Measurements from ENCODE around the gene CHD2.

The CHD2 gene

DNA sequence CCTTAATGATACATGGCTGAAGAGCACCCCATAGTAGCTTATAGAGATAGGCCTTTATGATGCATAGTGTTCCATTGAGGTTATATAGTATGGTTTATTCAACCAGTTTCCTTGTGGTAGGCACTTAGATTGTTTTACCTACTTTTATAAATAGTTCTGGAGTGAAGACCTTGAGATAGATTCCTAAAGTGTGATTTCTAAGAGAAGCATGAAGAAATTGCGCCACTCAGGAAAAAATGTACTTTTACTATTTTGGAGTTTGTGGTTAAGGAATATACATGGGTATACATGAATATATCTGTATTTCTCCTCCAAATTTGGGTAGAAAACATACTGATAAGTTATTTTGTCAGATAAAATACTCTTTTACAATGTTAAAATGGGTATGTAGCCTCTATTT is 70.5 kb downstream of the CHD2 start:
- TF ChIP-seq, protein P1, sequence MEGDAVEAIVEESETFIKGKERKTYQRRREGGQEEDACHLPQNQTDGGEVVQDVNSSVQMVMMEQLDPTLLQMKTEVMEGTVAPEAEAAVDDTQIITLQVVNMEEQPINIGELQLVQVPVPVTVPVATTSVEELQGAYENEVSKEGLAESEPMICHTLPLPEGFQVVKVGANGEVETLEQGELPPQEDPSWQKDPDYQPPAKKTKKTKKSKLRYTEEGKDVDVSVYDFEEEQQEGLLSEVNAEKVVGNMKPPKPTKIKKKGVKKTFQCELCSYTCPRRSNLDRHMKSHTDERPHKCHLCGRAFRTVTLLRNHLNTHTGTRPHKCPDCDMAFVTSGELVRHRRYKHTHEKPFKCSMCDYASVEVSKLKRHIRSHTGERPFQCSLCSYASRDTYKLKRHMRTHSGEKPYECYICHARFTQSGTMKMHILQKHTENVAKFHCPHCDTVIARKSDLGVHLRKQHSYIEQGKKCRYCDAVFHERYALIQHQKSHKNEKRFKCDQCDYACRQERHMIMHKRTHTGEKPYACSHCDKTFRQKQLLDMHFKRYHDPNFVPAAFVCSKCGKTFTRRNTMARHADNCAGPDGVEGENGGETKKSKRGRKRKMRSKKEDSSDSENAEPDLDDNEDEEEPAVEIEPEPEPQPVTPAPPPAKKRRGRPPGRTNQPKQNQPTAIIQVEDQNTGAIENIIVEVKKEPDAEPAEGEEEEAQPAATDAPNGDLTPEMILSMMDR (IDR thresholded peaks at IDR 0.05; ENCODE audit: low read depth, low read length, missing control alignments), result no peak
- DNase-seq (ENCODE audit: low read depth), result no peak
- no peak overlapping the region for H3K4me3 ChIP-seq (ENCODE audit: low read depth, low read length)

DNA sequence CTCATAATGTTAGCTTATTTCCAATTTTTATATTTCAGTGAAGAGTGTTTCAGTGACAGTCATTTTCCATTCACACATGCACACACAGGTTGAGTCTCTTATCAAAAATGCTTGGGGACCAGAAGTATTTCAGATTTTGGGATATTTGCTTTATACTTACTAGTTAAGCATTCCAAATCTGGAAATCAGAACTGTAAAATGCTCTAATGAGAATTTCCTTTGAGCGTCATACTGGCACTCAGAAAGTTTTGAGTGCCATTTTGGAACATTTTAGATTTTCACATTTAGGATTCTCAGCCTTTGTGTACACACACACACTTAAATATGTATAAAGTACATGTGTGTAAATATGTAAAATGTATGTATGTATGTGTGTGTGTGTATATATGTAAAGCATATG is 71.0 kb downstream of the CHD2 start:
- DNase-seq (ENCODE audit: low read depth), result no peak
- TF ChIP-seq, protein P1 (IDR thresholded peaks at IDR 0.05; ENCODE audit: low read depth, low read length, missing control alignments), result no peak
- no peak overlapping the region for H3K4me3 ChIP-seq (ENCODE audit: low read depth, low read length)

DNA sequence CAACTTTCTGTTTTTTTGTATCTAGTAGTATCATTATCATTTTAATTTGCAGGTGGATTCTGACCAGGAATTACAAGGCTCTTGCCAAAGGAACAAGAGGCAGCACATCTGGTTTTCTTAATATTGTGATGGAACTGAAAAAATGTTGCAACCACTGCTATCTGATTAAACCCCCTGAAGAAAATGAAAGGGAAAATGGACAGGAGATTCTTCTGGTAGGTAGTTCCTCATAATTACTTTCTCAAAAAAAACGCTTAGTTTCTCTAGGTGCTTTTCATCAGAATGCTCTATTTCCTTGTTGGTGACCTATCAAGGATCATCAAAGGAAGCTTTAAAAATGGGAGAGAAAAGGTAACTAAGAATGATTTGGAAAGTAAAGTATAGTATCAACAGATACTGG is 71.6 kb downstream of the CHD2 start:
- no peak overlapping the region for H3K4me3 ChIP-seq (ENCODE audit: low read depth, low read length)
- TF ChIP-seq, protein P1 (IDR thresholded peaks at IDR 0.05; ENCODE audit: low read depth, low read length, missing control alignments), result no peak
- no peak for DNase-seq (ENCODE audit: low read depth)

DNA sequence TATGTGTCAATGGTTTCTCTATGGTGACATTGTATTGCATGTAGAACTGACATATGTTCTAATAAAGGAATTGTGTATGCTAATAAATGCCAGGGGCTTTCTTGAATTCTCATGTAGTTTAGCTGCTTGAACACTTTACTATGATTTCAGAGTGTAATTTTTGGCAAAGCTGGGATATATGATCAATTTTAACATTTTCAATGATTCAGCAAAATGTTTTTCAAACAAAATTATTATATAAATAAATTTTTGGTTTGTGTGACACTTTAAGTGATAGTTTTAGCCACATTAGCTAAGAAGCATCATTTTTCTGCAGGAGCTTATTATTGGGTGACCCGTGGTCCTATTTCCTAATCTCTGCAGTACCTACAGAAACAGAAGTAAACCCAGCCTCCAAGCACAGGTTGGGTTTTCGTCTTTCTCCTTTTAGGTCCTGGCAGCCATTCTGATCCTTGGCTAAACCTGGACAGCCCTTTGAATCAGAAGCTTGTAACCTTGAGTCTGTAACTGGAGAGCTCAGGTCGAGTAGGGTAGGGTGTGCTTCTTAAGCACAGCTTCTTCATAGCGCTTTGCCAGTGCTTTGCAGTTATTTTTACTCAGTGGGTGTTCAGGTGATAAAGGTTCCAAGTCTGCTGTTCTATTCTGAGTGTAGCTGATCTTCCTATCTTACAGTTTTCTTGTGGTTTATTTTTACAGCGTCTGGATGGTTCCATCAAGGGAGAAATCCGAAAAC is 74.2 kb downstream of the CHD2 start:
- no peak overlapping the region for H3K4me3 ChIP-seq (ENCODE audit: low read depth, low read length)
- TF ChIP-seq, protein P1 (IDR thresholded peaks at IDR 0.05; ENCODE audit: low read depth, low read length, missing control alignments), result no peak
- no peak for DNase-seq (ENCODE audit: low read depth)

DNA sequence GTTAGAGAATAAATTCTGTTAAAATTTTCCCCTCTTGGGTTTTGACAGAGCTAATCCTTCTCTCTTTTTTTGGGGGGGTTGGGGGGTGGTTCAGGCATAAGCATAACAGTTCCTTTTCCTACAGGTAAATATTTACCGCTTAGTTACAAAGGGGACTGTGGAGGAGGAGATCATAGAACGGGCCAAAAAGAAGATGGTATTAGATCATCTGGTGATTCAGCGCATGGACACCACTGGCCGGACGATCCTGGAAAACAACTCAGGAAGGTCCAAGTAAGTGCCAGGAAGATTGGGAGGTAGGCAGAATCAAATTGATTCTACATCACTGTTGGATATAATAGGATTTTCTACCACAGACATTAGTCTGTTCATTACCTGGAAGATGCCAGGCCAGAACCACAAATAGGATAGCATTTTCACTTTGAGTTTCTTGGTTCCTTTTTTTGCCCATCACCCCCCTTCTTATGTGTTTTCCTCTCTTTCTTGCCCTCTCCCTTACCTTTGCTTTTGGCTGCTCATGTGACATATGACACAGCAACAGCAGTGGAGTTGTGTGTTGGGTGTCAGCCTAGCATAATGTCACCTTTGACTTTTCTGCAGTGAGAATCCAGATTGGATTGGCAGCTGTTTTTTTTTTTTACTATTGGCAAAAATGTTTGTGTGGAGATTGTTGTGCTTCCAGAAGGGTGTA is 79.0 kb downstream of the CHD2 start:
- H3K4me3 ChIP-seq (ENCODE audit: low read depth, low read length), result no peak overlapping the region

DNA sequence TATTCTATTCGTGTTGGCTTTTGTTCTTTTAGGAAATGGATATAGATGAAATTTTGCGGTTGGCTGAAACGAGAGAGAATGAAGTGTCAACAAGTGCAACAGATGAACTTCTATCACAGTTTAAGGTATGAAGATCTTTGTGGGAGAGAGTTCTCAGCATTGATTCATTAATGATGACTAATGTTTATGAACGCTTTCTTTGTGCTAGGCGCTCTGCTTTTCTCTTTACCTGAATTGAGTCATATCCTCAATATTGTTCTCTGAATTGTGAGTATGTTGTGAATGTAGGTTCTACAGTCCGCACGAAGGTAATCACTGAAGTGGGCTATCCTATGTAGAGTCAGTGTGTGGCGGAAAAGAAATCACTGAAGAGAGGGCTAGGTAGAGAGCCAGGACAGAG is 81.2 kb downstream of the CHD2 start:
- DNase-seq (ENCODE audit: low read depth), result no peak
- H3K4me3 ChIP-seq (ENCODE audit: low read depth, low read length), result no peak overlapping the region
- TF ChIP-seq, protein P1 (IDR thresholded peaks at IDR 0.05; ENCODE audit: low read depth, low read length, missing control alignments), result no peak

More for the DNA sequence above, 79.0 kb downstream of the CHD2 start:
- TF ChIP-seq, protein P1 (IDR thresholded peaks at IDR 0.05; ENCODE audit: low read depth, low read length, missing control alignments), result no peak
- no peak for DNase-seq (ENCODE audit: low read depth)
